Iris pigment epithelial cell (primary cell): ENCODE data around the gene NEURL1.
"Not testable (repeated sequence)": the region's sequence is repeated elsewhere in the genome, so short reads cannot be mapped to it uniquely, and the experiment has no call there.

Source experiments
- DNase-seq: peaks from one replicate; pipeline ENCODE4 v3.0.0-alpha.2; 2011; ENCODE audit warnings: low read depth

NEURL1 gene

GRCh38 chr10:103607051-103607450, 113.5 kb downstream of the NEURL1 start:
- DNase-seq = not testable (repeated sequence)

GRCh38 chr10:103608056-103608455, 114.6 kb downstream of the NEURL1 start:
- not testable (repeated sequence) for DNase-seq

GRCh38 chr10:103609231-103610082, 116.0 kb downstream of the NEURL1 start:
- peak; percentile 18 for DNase-seq

- DNase-seq = no peak
Observed at GRCh38 chr10:103610083-103610472, 116.6 kb downstream of the NEURL1 start.

GRCh38 chr10:103610921-103611511, 117.5 kb downstream of the NEURL1 start:
- DNase-seq = no peak

GRCh38 chr10:103612462-103613365, 119.2 kb downstream of the NEURL1 start:
- peak; percentile 90 for DNase-seq

GRCh38 chr10:103613616-103614015, 120.1 kb downstream of the NEURL1 start:
- no peak for DNase-seq

GRCh38 chr10:103614306-103615158, 121.0 kb downstream of the NEURL1 start:
- no peak for DNase-seq

- DNase-seq = peak; percentile 96
Observed at GRCh38 chr10:103616705-103617601, 123.4 kb downstream of the NEURL1 start.

- DNase-seq = no peak
Observed at GRCh38 chr10:103617602-103618385, 124.3 kb downstream of the NEURL1 start.

- DNase-seq = peak; percentile 45
Observed at GRCh38 chr10:103618575-103619423, 125.3 kb downstream of the NEURL1 start.

- DNase-seq = no peak
Observed at GRCh38 chr10:103619424-103620351, 126.2 kb downstream of the NEURL1 start.

GRCh38 chr10:103620352-103620740, 126.8 kb downstream of the NEURL1 start:
- DNase-seq = no peak

- no peak for DNase-seq
Observed at GRCh38 chr10:103620891-103621782, 127.6 kb downstream of the NEURL1 start.

- DNase-seq = no peak
Observed at GRCh38 chr10:103621783-103622125, 128.2 kb downstream of the NEURL1 start.

- DNase-seq = no peak
Observed at GRCh38 chr10:103622286-103622685, 128.8 kb downstream of the NEURL1 start.
